Gastrocnemius medialis (tissue), 4 donors: ENCODE results near the gene VCAN.

Experiments
- CTCF ChIP-seq, 5 experiments: fragments of 450-650 bp in 3 of 5; fragments of 200-600 bp in 2 of 5; sonication (generic) in 2 of 5; IDR thresholded peaks in 4 of 5; conservative IDR thresholded peaks in 1 of 5; 1 replicate in 4 of 5; 2 replicates in 1 of 5; pipeline ENCODE4 v1.5.1; 2016 to 2019; ENCODE audit warnings: antibody characterized with exemption in 5 of 5, mild to moderate bottlenecking in 3 of 5, moderate library complexity in 3 of 5
- POLR2A ChIP-seq, 2 donors: fragments of 450-650 bp; IDR thresholded peaks; one replicate each; pipeline ENCODE4 v1.6.1; 2017; ENCODE audit warnings: antibody characterized with exemption in 2 of 2, mild to moderate bottlenecking in 2 of 2, moderate library complexity in 2 of 2

DNA sequence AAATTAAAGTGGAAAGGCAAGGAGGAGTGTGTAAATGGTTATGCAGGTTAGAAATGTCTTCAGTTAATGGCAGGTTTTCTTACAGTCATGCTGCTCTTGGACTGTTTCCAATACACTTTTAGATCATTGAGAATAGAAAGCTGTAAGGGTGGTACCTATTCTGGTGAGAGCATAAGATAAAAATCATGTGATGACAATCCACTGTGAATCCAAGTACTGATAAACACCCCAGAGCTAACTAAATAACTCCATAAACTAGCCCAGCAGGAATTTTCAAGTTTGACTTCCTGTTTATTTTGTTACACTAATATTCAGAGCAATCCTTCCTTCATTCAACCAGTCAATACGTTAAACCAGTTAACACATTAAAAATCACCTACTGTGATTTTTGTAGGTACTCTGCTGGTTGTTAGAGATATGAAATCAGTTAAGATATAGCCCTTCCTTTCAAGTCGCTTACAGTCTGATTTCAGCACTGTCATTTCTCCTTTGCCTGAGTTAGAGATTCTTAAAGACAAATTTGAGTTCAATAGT lies 22.6 kb downstream of the VCAN start:
- no peak for TF ChIP-seq CTCF (IDR thresholded peaks at IDR 0.05 in 4 of 5, conservative IDR thresholded peaks at IDR 0.05 in 1 of 5)
- TF ChIP-seq POLR2A (IDR thresholded peaks at IDR 0.05): no peak
